Prostate gland (tissue), 2 donors: Measurements from ENCODE around the gene CLSTN1. TPM values are rescaled to one million over a fixed set of nuclear protein-coding genes. Genes with fewer than 3 reads are reported as not detected.

Experiments used
- DNase-seq: peaks from one replicate; pipeline ENCODE4 v3.0.0-alpha.2; 2019; ENCODE audit warnings: low spot score
- H3K27ac ChIP-seq, 2 donors: fragments of 200-600 bp; sonication (generic); 2 replicates each; pipeline ENCODE4 v1.5.1; 2017 to 2019
- H3K27me3 ChIP-seq: fragments of 200-600 bp; sonication (generic); replicated peaks from 2 replicates; pipeline ENCODE4 v1.5.1; 2019; ENCODE audit not compliant: insufficient read depth
- H3K36me3 ChIP-seq, 2 donors: fragments of 200-600 bp; sonication (generic); 1 replicate in 1 of 2; 2 replicates in 1 of 2; pipeline versions ENCODE4 v1.5.1 to v1.8.1; 2017 to 2019
- H3K4me1 ChIP-seq: fragments of 200-600 bp; sonication (generic); replicated peaks from 2 replicates; pipeline ENCODE4 v1.5.1; 2019
- H3K4me3 ChIP-seq, 2 donors: fragments of 200-600 bp; sonication (generic); 2 replicates each; pipeline ENCODE4 v1.5.1; 2017 to 2019
- H3K9me3 ChIP-seq: fragments of 200-600 bp; sonication (generic); 2 replicates; pipeline ENCODE4 v1.5.1; 2017
- POLR2A ChIP-seq: fragments of 450-650 bp; IDR thresholded peaks from one replicate; pipeline ENCODE4 v1.6.1; 2016; ENCODE audit warnings: antibody characterized with exemption, mild to moderate bottlenecking
- POLR2AphosphoS5 ChIP-seq: sonication (generic); formaldehyde crosslinking; IDR thresholded peaks from one replicate; pipeline ENCODE4 v1.6.1; 2017; ENCODE audit warnings: antibody characterized with exemption
- WGBS: methylation state at CpG from one replicate; pipeline ENCODE4 v1.1.5; 2018; 5-methylcytosine and 5-hydroxymethylcytosine counted together
- intact Hi-C: fragments of 100-400 bp; cut with DNase I; formaldehyde crosslinking; loops from one replicate; pipeline ENCODE4 v1.14.2; 2022
- total RNA-seq, 2 donors: library from RNA; depleted of rRNA; stranded (reverse); fragments of >200 nt; gene quantifications; one replicate each; pipeline ENCODE4 v1.1.0, GENCODE V29; 2016
- TF ChIP-seq, protein P1 (sequence below), 4 experiments: fragments of 200-600 bp in 2 of 4; fragments of 450-650 bp in 2 of 4; sonication (generic) in 2 of 4; IDR thresholded peaks; 1 replicate in 3 of 4; 2 replicates in 1 of 4; pipeline ENCODE4 v1.5.1; 2016 to 2019; ENCODE audit warnings: antibody characterized with exemption in 4 of 4, mild to moderate bottlenecking in 2 of 4, moderate library complexity in 2 of 4

The CLSTN1 gene
- total RNA-seq, 2 donors from 2014 or later: 133 to 230 TPM

DNA sequence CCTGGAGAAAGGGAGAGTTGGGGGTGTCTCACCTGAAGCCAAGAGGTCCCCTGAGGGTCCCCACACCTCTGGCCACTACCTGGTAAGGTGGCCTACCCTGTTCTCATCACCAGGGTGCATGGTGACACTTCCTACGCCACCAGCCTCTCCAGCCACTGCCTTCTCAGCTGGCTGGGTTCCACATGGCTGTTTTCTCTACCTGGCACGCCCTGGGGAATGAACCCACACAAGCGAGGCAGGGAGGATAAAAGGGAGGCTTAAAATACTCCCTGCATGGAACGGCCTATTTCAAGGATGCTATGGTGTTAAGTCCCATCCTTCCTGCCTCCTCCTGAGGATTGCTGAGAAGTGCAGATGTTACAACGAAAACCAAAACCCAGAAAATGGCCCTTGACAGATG, 87.5 kb downstream of the CLSTN1 start:
- Histone ChIP-seq H3K4me1 (no peaks in the 10 kb centered on the region), H3K36me3 (peaks cover 29 to 47% of the 10 kb centered on the region in 2 donors), H3K9me3 (no peaks in the 10 kb centered on the region), H3K4me3 (no peak overlapping the region), H3K27ac (no peak overlapping the region), H3K27me3 (no peaks in the 10 kb centered on the region)
- intact Hi-C loops: no loop called here
- 85% methylated on average over 5 of the region's 5 CpGs for WGBS
- TF ChIP-seq POLR2A (no peak), POLR2AphosphoS5 (no peak)
- TF ChIP-seq, protein P1, sequence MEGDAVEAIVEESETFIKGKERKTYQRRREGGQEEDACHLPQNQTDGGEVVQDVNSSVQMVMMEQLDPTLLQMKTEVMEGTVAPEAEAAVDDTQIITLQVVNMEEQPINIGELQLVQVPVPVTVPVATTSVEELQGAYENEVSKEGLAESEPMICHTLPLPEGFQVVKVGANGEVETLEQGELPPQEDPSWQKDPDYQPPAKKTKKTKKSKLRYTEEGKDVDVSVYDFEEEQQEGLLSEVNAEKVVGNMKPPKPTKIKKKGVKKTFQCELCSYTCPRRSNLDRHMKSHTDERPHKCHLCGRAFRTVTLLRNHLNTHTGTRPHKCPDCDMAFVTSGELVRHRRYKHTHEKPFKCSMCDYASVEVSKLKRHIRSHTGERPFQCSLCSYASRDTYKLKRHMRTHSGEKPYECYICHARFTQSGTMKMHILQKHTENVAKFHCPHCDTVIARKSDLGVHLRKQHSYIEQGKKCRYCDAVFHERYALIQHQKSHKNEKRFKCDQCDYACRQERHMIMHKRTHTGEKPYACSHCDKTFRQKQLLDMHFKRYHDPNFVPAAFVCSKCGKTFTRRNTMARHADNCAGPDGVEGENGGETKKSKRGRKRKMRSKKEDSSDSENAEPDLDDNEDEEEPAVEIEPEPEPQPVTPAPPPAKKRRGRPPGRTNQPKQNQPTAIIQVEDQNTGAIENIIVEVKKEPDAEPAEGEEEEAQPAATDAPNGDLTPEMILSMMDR (IDR thresholded peaks at IDR 0.05): no peak
- no peak for DNase-seq

DNA sequence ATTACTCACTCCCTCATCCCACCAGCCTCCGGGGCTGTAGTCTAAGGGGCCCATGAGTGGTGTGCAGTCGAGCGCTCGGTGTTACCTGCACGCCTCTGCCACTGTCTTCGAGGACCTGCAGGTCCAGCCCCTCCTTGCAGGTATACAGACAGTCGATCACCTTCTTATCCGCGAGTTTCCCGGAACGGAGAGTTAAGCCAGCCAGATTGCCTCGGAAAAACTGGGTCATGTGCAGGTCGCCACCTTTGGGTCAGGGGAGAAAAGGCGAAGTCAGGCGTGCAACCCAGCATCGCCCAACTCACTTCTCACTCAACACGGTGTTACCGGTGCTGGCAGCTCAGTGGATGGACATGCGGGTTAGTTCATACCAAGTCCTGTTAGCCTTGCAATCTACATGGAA, 88.0 kb downstream of the CLSTN1 start:
- TF ChIP-seq, protein P1 (IDR thresholded peaks at IDR 0.05): no peak
- TF ChIP-seq POLR2AphosphoS5: no peak
- no peak for TF ChIP-seq POLR2A
- WGBS: 85% methylated on average over 19 of the region's 19 CpGs
- no peak for DNase-seq
- Histone ChIP-seq H3K9me3 (no peaks in the 10 kb centered on the region), H3K27me3 (no peaks in the 10 kb centered on the region), H3K27ac (no peak overlapping the region), H3K4me1 (no peaks in the 10 kb centered on the region), H3K36me3 (peaks cover 33 to 52% of the 10 kb centered on the region in 2 donors), H3K4me3 (no peak overlapping the region)
- intact Hi-C loops: no loop called here

DNA sequence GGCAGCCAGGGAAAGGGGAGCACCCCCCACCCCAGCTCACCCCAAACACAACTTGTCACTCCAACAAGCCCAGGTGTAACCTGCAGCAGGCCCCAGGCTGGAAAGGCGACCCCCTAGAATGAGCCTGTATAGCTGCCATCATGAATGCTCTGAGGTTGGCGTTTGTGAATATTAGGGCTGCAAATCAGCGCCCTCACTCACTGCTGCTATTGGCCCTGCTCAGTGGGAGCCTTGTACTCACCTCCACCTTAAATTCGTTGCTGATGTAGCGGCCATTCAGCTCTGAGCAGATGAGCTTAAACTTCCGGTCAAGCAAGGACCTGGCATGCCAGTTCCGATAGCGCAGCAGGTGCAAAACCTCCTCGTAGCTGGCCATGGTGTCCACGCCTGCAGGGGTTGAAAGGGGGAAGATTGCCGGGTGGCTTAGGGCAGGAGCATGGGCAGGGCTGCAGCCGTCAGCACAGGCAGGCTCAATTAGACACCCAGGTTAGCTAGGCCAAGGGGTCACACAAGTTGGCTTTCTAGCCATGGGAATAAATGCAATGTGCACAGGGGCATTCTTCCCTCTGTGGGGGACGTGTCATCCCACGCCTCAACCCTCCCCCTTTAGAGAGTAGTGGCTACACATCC, 90.5 kb downstream of the CLSTN1 start:
- Histone ChIP-seq H3K9me3 (no peaks in the 10 kb centered on the region), H3K4me1 (no peaks in the 10 kb centered on the region), H3K4me3 (no peak overlapping the region), H3K27ac (no peak overlapping the region), H3K36me3 (peaks cover 40 to 58% of the 10 kb centered on the region in 2 donors), H3K27me3 (no peaks in the 10 kb centered on the region)
- TF ChIP-seq, protein P1 (IDR thresholded peaks at IDR 0.05): no peak
- 95% methylated on average over 14 of the region's 14 CpGs for WGBS
- DNase-seq: no peak
- intact Hi-C loops: no loop called here

DNA sequence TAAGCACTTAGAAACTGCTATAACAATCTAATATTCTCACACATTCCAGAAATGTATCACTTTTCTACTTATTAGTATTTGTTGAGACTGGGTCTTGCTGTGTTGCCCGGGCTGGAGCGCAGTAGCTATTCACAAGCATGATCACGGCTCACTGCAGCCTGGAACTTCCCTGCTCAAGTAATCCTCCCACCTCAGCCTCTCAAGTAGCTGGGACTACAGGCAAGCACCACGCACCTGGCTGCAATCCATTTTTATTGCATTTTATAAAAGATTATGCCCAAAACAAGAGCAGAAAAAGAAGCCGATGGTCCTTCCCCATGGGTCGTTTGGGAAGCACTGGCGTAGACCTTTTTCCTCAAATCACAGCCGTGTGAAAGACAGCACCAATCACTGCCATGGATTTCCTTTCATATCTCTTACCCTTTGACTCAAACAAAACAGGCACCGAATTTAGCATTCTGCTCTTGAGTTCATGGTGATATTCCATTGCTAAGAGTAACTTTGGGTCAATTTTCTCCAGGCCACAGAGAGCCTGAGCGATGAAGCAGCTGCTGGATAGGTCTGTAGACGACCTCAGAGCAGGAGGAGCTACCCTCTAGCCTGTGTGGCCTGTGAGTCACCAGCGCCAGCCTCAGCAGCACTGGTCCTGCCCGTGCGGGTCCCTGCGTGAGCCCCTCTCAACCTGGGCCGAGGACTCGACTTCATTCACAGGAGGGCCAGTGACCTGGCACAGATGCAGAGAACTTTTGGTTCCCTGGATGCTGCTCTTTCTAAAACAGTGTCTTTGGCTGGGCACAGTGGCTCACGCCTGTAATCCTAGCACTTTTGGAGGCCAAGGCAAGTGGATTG, 91.4 kb downstream of the CLSTN1 start:
- Histone ChIP-seq H3K36me3 (peaks cover 40 to 58% of the 10 kb centered on the region in 2 donors), H3K27me3 (no peaks in the 10 kb centered on the region), H3K4me3 (no peak overlapping the region), H3K4me1 (no peaks in the 10 kb centered on the region), H3K9me3 (no peaks in the 10 kb centered on the region), H3K27ac (no peak overlapping the region)
- intact Hi-C loops: no loop called here
- WGBS: 90% methylated on average over 18 of the region's 18 CpGs
- TF ChIP-seq POLR2AphosphoS5 (no peak), POLR2A (no peak)
- TF ChIP-seq, protein P1 (IDR thresholded peaks at IDR 0.05): no peak
- no peak for DNase-seq
